ENCODE data around the gene NDC80.

Gene NDC80

DNA sequence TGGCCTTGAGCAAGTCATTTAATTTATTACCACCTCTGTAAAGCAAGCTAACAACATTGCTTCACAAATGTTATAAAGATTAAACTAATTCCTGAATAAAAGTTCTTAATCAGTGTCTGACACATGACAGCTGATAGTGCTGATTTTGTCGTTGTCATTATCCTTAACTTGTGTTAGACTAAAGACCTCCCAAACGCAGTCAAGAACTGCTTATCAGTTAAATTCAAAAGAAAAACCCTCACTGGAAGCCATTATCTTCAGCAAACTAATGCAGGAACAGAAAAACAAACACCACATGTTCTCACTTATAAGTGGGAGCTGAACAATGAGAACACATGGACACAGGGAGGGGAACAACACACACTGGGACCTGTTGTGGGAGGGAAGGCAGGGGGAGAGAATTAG lies 46.6 kb upstream of the NDC80 start (continued):
- peak; percentile 16; the same call in 1 of the 2 replicates for TF ChIP-seq ZIC2 (tag by site-specific recombination; IDR thresholded peaks at IDR 0.05)

DNA sequence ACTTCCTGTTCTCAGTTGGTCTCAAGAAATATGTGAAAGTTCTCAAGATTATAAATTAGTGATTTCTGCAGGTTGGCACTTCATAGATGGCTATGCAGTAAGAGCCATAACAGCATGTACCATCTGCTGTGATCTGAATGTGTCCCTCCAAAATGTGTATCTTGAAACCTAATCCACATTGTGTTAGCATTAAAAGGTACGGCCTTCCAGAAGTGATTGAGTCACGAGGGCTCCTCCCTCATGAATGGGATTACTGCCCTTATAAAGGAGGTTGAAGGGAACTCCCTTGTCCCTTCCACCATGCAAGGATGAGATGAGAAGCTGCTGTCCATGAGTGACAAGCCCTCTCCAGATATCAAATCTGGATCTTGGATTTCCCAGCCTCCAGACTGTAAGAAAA lies 45.0 kb upstream of the NDC80 start:
- 0 out of 2 replicates have a peak, but pooled peaks cover 2% of the 10 kb centered on the region for H3K4me1 ChIP-seq (ENCODE audit: control insufficient read depth, insufficient read depth, low read length)
- no peak overlapping the region for H3K27ac ChIP-seq (ENCODE audit: extremely low read depth, low read depth, low read length)
- ChIA-PET CTCF (interaction anchor here (1.1 kb wide), 1 partner anchor 16 kb away, joined by 3 read pairs; no protein-coding TSS in a partner anchor), POLR2A (no interaction called here)
- H3K9me3 ChIP-seq (ENCODE audit: control insufficient read depth, insufficient read depth, low read depth, low read length) = no peaks in the 10 kb centered on the region
- TF ChIP-seq, protein P1, sequence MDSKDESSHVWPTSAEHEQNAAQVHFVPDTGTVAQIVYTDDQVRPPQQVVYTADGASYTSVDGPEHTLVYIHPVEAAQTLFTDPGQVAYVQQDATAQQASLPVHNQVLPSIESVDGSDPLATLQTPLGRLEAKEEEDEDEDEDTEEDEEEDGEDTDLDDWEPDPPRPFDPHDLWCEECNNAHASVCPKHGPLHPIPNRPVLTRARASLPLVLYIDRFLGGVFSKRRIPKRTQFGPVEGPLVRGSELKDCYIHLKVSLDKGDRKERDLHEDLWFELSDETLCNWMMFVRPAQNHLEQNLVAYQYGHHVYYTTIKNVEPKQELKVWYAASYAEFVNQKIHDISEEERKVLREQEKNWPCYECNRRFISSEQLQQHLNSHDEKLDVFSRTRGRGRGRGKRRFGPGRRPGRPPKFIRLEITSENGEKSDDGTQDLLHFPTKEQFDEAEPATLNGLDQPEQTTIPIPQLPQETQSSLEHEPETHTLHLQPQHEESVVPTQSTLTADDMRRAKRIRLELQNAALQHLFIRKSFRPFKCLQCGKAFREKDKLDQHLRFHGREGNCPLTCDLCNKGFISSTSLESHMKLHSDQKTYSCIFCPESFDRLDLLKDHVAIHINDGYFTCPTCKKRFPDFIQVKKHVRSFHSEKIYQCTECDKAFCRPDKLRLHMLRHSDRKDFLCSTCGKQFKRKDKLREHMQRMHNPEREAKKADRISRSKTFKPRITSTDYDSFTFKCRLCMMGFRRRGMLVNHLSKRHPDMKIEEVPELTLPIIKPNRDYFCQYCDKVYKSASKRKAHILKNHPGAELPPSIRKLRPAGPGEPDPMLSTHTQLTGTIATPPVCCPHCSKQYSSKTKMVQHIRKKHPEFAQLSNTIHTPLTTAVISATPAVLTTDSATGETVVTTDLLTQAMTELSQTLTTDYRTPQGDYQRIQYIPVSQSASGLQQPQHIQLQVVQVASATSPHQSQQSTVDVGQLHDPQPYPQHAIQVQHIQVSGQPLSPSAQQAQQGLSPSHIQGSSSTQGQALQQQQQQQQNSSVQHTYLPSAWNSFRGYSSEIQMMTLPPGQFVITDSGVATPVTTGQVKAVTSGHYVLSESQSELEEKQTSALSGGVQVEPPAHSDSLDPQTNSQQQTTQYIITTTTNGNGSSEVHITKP (tag by site-specific recombination; IDR thresholded peaks at IDR 0.05) = peak; percentile 63; the same call in 1 of the 2 replicates
- TF ChIP-seq ZNF335 (tag by site-specific recombination; conservative IDR thresholded peaks at IDR 0.05) (no peak), ZNF626 (tag by site-specific recombination; IDR thresholded peaks at IDR 0.05) (no peak), WT1 (tag by site-specific recombination; IDR thresholded peaks at IDR 0.05) (peak; percentile 79), ZBTB20 (tag by site-specific recombination; IDR thresholded peaks at IDR 0.05) (no peak), FEZF1 (tag by site-specific recombination; IDR thresholded peaks at IDR 0.05) (no peak), ZNF830 (tag by site-specific recombination; IDR thresholded peaks at IDR 0.05; ENCODE audit: low read depth) (no peak), KLF1 (tag by site-specific recombination; IDR thresholded peaks at IDR 0.05) (peak; percentile 41; the same call in 1 of the 2 replicates)
- TF ChIP-seq, protein P2, sequence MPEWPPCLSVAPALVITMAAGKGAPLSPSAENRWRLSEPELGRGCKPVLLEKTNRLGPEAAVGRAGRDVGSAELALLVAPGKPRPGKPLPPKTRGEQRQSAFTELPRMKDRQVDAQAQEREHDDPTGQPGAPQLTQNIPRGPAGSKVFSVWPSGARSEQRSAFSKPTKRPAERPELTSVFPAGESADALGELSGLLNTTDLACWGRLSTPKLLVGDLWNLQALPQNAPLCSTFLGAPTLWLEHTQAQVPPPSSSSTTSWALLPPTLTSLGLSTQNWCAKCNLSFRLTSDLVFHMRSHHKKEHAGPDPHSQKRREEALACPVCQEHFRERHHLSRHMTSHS (tag by site-specific recombination; IDR thresholded peaks at IDR 0.05) = no peak
- TF ChIP-seq, protein P3, sequence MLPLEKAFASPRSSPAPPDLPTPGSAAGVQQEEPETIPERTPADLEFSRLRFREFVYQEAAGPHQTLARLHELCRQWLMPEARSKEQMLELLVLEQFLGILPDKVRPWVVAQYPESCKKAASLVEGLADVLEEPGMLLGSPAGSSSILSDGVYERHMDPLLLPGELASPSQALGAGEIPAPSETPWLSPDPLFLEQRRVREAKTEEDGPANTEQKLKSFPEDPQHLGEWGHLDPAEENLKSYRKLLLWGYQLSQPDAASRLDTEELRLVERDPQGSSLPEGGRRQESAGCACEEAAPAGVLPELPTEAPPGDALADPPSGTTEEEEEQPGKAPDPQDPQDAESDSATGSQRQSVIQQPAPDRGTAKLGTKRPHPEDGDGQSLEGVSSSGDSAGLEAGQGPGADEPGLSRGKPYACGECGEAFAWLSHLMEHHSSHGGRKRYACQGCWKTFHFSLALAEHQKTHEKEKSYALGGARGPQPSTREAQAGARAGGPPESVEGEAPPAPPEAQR (tag by site-specific recombination; IDR thresholded peaks at IDR 0.05) = no peak
- no peak overlapping the region for H3K4me3 ChIP-seq (ENCODE audit: low read depth, low read length)
- no peaks in the 10 kb centered on the region; a peak in 1 of 3 replicates for H3K36me3 ChIP-seq (ENCODE audit: control insufficient read depth in 2 of 2, insufficient read depth in 1 of 2, low read length in 2 of 2)

- H3K4me1 ChIP-seq (ENCODE audit: control insufficient read depth, insufficient read depth, low read length) = 0 out of 2 replicates have a peak, but pooled peaks cover 2% of the 10 kb centered on the region
- H3K9me3 ChIP-seq (ENCODE audit: control insufficient read depth, insufficient read depth, low read depth, low read length) = no peaks in the 10 kb centered on the region
- H3K36me3 ChIP-seq (ENCODE audit: control insufficient read depth in 2 of 2, insufficient read depth in 1 of 2, low read length in 2 of 2) = no peaks in the 10 kb centered on the region; a peak in 1 of 3 replicates
- ChIA-PET CTCF (interaction anchor here (0.7 kb wide), 1 partner anchor 193 kb away, joined by 3 read pairs; no protein-coding TSS in a partner anchor), POLR2A (no interaction called here)
- TF ChIP-seq ZFP41 (tag by site-specific recombination; IDR thresholded peaks at IDR 0.05; ENCODE audit: borderline replicate concordance) (no peak), GLIS1 (tag by site-specific recombination; IDR thresholded peaks at IDR 0.05) (peak; percentile 53; the same call in 1 of the 2 replicates)
- no peak overlapping the region for H3K4me3 ChIP-seq (ENCODE audit: low read depth, low read length)
- H3K27ac ChIP-seq (ENCODE audit: extremely low read depth, low read depth, low read length) = no peak overlapping the region
Measured at GRCh38 chr18:2529154-2529553, 42.2 kb upstream of the NDC80 start.

GRCh38 chr18:2531751-2532150 lies 39.6 kb upstream of the NDC80 start:
- ChIA-PET CTCF (interaction anchor here (0.6 to 2.1 kb wide), 2 partner anchors 10 to 66 kb away, joined by 3 to 6 read pairs; no protein-coding TSS in a partner anchor), POLR2A (no interaction called here)
- Histone ChIP-seq H3K27ac (ENCODE audit: extremely low read depth, low read depth, low read length) (no peak overlapping the region), H3K4me3 (ENCODE audit: low read depth, low read length) (no peak overlapping the region), H3K4me1 (ENCODE audit: control insufficient read depth, insufficient read depth, low read length) (no peaks in the 10 kb centered on the region), H3K9me3 (ENCODE audit: control insufficient read depth, insufficient read depth, low read depth, low read length) (no peaks in the 10 kb centered on the region), H3K36me3 (ENCODE audit: control insufficient read depth in 2 of 2, insufficient read depth in 1 of 2, low read length in 2 of 2) (no peaks in the 10 kb centered on the region; a peak in 1 of 3 replicates)
- TF ChIP-seq ZNF416 (tag by site-specific recombination; IDR thresholded peaks at IDR 0.05) (no peak), ZNF24 (tag by site-specific recombination; IDR thresholded peaks at IDR 0.05) (no peak), ZNF248 (tag by site-specific recombination; IDR thresholded peaks at IDR 0.05) (no peak), PBX3 (CRISPR knock-in tag; IDR thresholded peaks at IDR 0.05) (no peak), ZNF140 (tag by site-specific recombination; IDR thresholded peaks at IDR 0.05) (no peak), ZNF571 (tag by site-specific recombination; IDR thresholded peaks at IDR 0.05) (no peak), ZXDB (tag by site-specific recombination; IDR thresholded peaks at IDR 0.05) (no peak)
- TF ChIP-seq, protein P4, sequence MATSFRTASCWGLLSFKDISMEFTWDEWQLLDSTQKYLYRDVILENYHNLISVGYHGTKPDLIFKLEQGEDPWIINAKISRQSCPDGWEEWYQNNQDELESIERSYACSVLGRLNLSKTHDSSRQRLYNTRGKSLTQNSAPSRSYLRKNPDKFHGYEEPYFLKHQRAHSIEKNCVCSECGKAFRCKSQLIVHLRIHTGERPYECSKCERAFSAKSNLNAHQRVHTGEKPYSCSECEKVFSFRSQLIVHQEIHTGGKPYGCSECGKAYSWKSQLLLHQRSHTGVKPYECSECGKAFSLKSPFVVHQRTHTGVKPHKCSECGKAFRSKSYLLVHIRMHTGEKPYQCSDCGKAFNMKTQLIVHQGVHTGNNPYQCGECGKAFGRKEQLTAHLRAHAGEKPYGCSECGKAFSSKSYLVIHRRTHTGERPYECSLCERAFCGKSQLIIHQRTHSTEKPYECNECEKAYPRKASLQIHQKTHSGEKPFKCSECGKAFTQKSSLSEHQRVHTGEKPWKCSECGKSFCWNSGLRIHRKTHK (tag by site-specific recombination; IDR thresholded peaks at IDR 0.05) = no peak
